HFFc6 (cell line): ENCODE results near the gene SNX24. TPM values are rescaled to one million over a fixed set of nuclear protein-coding genes. Genes with fewer than 3 reads are reported as not detected.
A peak's percentile ranks its signal among the peaks of the same experiment; 100 is the strongest.

ENCODE experiments used
- DNase-seq: peaks from one replicate; pipeline ENCODE4 v3.0.0-alpha.2; 2018
- H3K27ac Mint-ChIP-seq: 2 replicates; pipeline ENCODE4 v1.8.0; 2020; ENCODE audit warnings: mild to moderate bottlenecking, mixed read lengths
- H3K27me3 Mint-ChIP-seq: 2 replicates; pipeline ENCODE4 v1.8.0; 2021; ENCODE audit warnings: mild to moderate bottlenecking, moderate library complexity, mixed read lengths; ENCODE audit not compliant: insufficient read depth
- H3K36me3 Mint-ChIP-seq: 2 replicates; pipeline ENCODE4 v1.8.0; 2021; ENCODE audit warnings: low read depth, mixed read lengths
- H3K4me1 Mint-ChIP-seq: 2 replicates; pipeline ENCODE4 v1.8.0; 2020; ENCODE audit warnings: low read depth, mixed read lengths
- H3K4me3 Mint-ChIP-seq: 2 replicates; pipeline ENCODE4 v1.8.0; 2020; ENCODE audit warnings: mild to moderate bottlenecking, moderate library complexity, mixed read lengths
- H3K9me3 Mint-ChIP-seq: 2 replicates; pipeline ENCODE4 v1.8.0; 2020; ENCODE audit warnings: mild to moderate bottlenecking, mixed read lengths
- CTCF ChIP-seq: fragments of 200-600 bp; sonication (generic); IDR thresholded peaks from 2 replicates; pipeline ENCODE4 v1.5.0; 2021; ENCODE audit warnings: antibody characterized with exemption, mild to moderate bottlenecking
- total RNA-seq, 6 experiments: library from RNA; stranded (reverse); fragmentation: NEBNext Ultra II Directional; extraction: Animal tissue kit (Norgen Biotek cat#: 25700); gene quantifications; 2 replicates in 1 of 6; 3 replicates in 5 of 6; pipeline ENCODE4 v1.2.3, GENCODE V29; 2021

Gene SNX24
- total RNA-seq, 6 experiments from 2014 or later = 19.7 to 24.1 (median 21.9) TPM

DNA sequence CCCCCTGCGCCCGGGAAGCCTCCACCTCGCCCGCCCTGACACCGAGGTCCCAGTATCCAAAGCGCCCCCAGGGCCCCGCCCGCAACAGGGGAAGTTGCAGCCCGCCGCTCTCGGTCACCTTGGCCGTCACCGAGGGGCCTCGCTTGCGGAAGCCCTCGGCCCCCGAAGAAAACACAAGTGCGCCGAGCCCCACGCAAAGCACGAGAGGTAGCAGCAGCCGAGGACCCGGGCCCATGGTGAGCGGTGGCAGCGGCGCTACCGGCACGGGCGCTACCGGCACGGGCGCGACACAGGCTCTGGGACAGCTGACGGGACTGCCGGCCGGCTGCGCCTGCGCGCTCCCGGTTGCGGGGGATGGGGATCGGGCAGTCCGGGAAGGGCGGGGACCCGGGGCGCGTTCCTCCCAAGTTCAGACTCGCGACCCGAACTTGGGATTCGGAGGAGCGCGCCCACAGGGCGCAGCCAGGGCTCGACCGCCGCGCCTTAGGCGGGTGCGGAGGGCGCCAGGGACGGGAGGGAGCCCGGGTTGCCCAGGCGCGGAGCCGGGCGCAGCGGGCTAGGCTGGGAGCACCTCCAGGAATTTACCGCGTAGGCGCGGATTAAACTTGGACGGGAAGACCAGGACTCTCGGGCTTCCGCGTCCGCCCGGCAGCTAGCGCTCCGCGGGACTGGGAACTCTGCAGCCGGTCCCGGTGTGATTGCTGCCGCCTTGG lies 191.1 kb downstream of the SNX24 start, which contains the start of gene PPIC:
Gene PPIC (minus strand): TSS at position 335 of the 713 bp plus-strand sequence. CDS start 100 bp downstream, at position 235.
- TF ChIP-seq CTCF = no peak
- Mint-ChIP-seq H3K4me3 (peak within 1 kb of the TSS; percentile 88), H3K9me3 (no peaks in the 10 kb centered on the region), H3K36me3 (no peaks in the 10 kb centered on the region), H3K4me1 (peaks cover 30% of the 10 kb centered on the region), H3K27me3 (no peaks in the 10 kb centered on the region), H3K27ac (peak within 1 kb of the TSS; percentile 81)
- DNase-seq = peak; percentile 70

DNA sequence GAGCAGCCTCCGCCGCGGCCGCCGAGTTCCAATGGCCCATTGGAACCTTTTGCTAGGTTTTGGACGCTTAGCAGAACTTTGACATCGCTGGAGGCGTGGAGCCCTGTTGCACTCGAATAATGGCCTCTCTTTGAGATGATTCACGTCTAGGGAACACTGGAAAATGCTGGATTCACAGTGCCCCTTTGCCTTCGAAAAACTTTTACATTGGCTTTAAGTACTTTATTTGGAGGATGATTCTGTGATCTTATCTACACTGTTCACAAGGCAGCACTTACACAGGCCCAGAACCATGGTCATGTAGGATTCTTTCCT lies 191.6 kb downstream of the SNX24 start:
- peak overlapping the region; percentile 88 for H3K4me3 Mint-ChIP-seq

DNA sequence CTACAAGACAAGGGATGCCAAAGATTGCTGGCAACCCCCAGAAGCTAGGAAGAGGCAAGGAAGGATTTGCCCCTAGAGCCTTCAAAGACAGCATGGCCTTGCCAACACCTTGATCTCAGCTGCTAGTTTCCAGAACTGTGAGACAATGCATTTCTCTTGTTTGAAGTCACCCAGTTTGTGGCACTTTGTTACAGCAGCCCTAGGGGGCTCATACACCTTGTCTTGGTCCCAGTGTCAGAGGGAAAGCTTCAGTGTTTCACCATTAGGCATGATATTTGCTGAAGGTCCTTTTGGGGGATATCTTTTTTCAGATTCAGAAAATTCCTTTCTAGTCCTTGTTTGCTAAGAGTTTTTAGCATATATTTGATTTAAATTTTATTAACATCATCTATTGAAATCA lies 194.3 kb downstream of the SNX24 start:
- Mint-ChIP-seq H3K4me3 (no peak overlapping the region), H3K9me3 (no peaks in the 10 kb centered on the region), H3K4me1 (peaks cover 27% of the 10 kb centered on the region), H3K27ac (no peak overlapping the region), H3K36me3 (no peaks in the 10 kb centered on the region), H3K27me3 (no peaks in the 10 kb centered on the region)
- no peak for TF ChIP-seq CTCF
- DNase-seq = no peak

More for the DNA sequence above, 191.6 kb downstream of the SNX24 start:
- Mint-ChIP-seq H3K36me3 (no peaks in the 10 kb centered on the region), H3K27me3 (no peaks in the 10 kb centered on the region), H3K4me1 (peaks cover 30% of the 10 kb centered on the region), H3K9me3 (no peaks in the 10 kb centered on the region), H3K27ac (peak overlapping the region; percentile 81)
- DNase-seq = peak; percentile 54
- TF ChIP-seq CTCF = no peak

DNA sequence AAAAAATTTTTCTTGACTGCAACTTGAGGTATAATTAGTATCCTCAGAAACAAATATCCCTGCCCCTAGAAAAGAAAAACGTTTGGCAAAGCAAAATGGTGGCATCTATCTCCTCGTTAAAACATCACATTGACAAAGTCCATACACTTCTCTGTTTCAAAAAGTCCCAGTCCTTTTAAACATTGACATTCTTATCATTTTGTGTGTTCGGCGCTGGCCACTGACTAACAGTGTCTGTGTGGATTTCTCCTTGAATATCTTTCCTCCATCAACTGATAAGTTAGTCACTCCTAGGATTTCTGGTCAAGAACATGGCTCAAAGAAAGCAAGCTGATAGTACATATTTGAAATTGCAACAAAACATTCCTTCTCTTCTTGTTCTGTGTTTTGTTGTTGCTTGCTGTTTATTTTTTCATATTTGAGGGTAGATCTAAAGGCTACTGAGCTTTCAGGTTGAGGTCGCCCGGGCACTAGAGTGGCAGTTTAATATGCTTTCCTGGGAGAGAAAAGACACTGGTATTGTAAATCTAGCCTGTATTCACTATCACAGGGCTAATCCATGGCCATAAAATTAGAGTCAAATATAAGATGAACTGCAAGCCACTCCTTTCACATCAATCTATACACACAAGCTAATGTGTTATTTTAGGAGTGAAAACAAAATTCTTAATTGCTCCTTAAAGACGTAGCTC lies 199.7 kb downstream of the SNX24 start:
- Mint-ChIP-seq H3K9me3 (no peaks in the 10 kb centered on the region), H3K4me3 (no peak overlapping the region), H3K4me1 (peaks cover 16% of the 10 kb centered on the region), H3K27ac (no peak overlapping the region), H3K27me3 (no peaks in the 10 kb centered on the region), H3K36me3 (no peaks in the 10 kb centered on the region)
- TF ChIP-seq CTCF = no peak
- DNase-seq = no peak

DNA sequence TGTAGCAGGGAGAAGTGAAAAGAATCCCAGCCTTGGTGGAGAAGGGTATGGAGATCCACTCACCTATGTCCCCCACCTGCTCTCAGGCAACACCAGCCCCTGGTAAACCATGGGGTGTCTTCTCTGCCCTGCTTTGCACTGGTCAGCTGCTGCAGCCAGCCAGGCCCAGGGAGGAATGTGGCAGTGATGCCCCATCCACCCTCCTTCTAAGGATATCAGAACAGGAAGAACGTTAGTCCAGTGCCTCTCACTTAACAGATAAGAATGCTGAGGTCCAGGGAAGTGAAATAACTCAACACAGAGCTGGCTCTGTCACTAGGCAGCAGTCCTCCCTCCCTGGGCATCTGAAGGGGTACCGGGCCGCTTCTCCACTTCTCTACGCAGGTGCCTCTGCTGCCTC lies 200.8 kb downstream of the SNX24 start:
- peaks cover under 1% of the 10 kb centered on the region; the same call in 1 of the 2 replicates for H3K36me3 Mint-ChIP-seq
- no peak for TF ChIP-seq CTCF
- H3K4me1 Mint-ChIP-seq = peaks cover 16% of the 10 kb centered on the region
- no peaks in the 10 kb centered on the region for H3K9me3 Mint-ChIP-seq
- H3K4me3 Mint-ChIP-seq = no peak overlapping the region
- H3K27ac Mint-ChIP-seq = no peak overlapping the region
- no peaks in the 10 kb centered on the region for H3K27me3 Mint-ChIP-seq
- no peak for DNase-seq
